GM12878 (cell line): Measurements from ENCODE around the gene SIK2. TPM values are rescaled to one million over a fixed set of nuclear protein-coding genes. Genes with fewer than 3 reads are reported as not detected.

Experiments
- ATAC-seq: fragments of 200-7000 bp; cut with Tn5 transposase; 3 replicates; pipeline ENCODE4 v1.9.1; 2020; ENCODE audit warnings: mild to moderate bottlenecking, moderate library complexity
- BruUV-seq: library from RNA; stranded (reverse); fragments of 400-500 nt; replicated peaks from 2 replicates; lab custom pipeline; 2021; lab: Mats Ljungman, UMichigan
- CTCF ChIA-PET: fragments of 300-600 bp; sonication (Branson Sonifier 250); formaldehyde crosslinking; extraction: SDS; loops from one replicate; lab custom pipeline; 2021; ENCODE audit warnings: inconsistent platforms; lab: Yijun Ruan, JAX
- POLR2A ChIA-PET: fragments of 350-600 bp; formaldehyde crosslinking; extraction: SDS; loops from one replicate; lab custom pipeline; 2021; ENCODE audit warnings: inconsistent platforms; lab: Charles Lee
- RAD21 ChIA-PET: fragments of 300-600 bp; sonication (Branson Sonifier 250); formaldehyde crosslinking; loops from one replicate; lab custom pipeline; 2023; ENCODE audit warnings: antibody characterized with exemption; ENCODE audit not compliant: unreplicated experiment; lab: Charles Lee
- SMC1A ChIA-PET: fragments of 300-600 bp; sonication (Branson Sonifier 250); formaldehyde crosslinking; loops from one replicate; lab custom pipeline; 2023; ENCODE audit not compliant: unreplicated experiment, uncharacterized antibody; lab: Charles Lee
- DNase-seq: peaks from one replicate; pipeline ENCODE4 v3.0.0-alpha.2; 2011; ENCODE audit warnings: low read depth, low spot score
- FAIRE-seq: peaks from 3 replicates; lab custom pipeline; 2011; peaks lifted over from hg19 to GRCh38; lab: Jason Lieb, UNC
- H2AFZ ChIP-seq: 2 replicates; pipeline ENCODE4 v1.6.0; 2011; ENCODE audit warnings: low read depth, low read length, control low read depth; ENCODE audit not compliant: control insufficient read depth
- H3K27ac ChIP-seq: 2 replicates; pipeline ENCODE4 v1.5.1; 2011; ENCODE audit warnings: control low read depth; ENCODE audit not compliant: control insufficient read depth, insufficient read depth
- H3K27me3 ChIP-seq, 2 experiments: replicated peaks in 1 of 2; 2 replicates each; pipeline versions ENCODE4 v1.6.0 to v1.6.1; 2011; ENCODE audit warnings: low read length in 1 of 2; ENCODE audit not compliant: control insufficient read depth in 2 of 2, insufficient read depth in 2 of 2
- H3K36me3 ChIP-seq, 2 experiments: 2 replicates each; pipeline ENCODE4 v1.5.1; 2011; ENCODE audit warnings: low read length in 1 of 2; ENCODE audit not compliant: control insufficient read depth in 2 of 2, insufficient read depth in 2 of 2
- H3K4me1 ChIP-seq: 2 replicates; pipeline ENCODE4 v1.6.1; 2011; ENCODE audit warnings: mild to moderate bottlenecking, low read length, moderate library complexity, mixed read lengths; ENCODE audit not compliant: control insufficient read depth, insufficient read depth
- H3K4me2 ChIP-seq: 2 replicates; pipeline ENCODE4 v1.6.0; 2011; ENCODE audit warnings: control low read depth; ENCODE audit not compliant: control insufficient read depth, insufficient read depth
- H3K4me3 ChIP-seq: fragments of 200-600 bp; sonication (generic); 2 replicates; pipeline ENCODE4 v1.5.1; 2016
- H3K79me2 ChIP-seq: 2 replicates; pipeline ENCODE4 v1.6.0; 2011; ENCODE audit warnings: low read length; ENCODE audit not compliant: control insufficient read depth, insufficient read depth
- H3K9ac ChIP-seq: 2 replicates; pipeline ENCODE4 v1.8.0; 2011; ENCODE audit warnings: low read length, control low read depth, mixed read lengths; ENCODE audit not compliant: control insufficient read depth, insufficient read depth
- H3K9me3 ChIP-seq: replicated peaks from 3 replicates; pipeline ENCODE4 v1.5.1; 2011; ENCODE audit warnings: mild to moderate bottlenecking, low read length; ENCODE audit not compliant: control insufficient read depth, insufficient read depth
- H4K20me1 ChIP-seq: 2 replicates; pipeline ENCODE4 v1.6.0; 2011; ENCODE audit not compliant: control insufficient read depth, insufficient read depth
- CBX3 ChIP-seq: fragments of 200-600 bp; sonication (generic); IDR thresholded peaks from 2 replicates; pipeline ENCODE4 v1.6.1; 2016; ENCODE audit warnings: low read depth, borderline replicate concordance
- EED ChIP-seq: sonication (generic); IDR thresholded peaks from 2 replicates; pipeline ENCODE4 v1.6.1; 2016; ENCODE audit warnings: antibody characterized with exemption, low read depth
- NR2F1 ChIP-seq: fragments of 450-650 bp; conservative IDR thresholded peaks from 2 replicates; pipeline ENCODE4 v1.6.1; 2017; ENCODE audit warnings: mild to moderate bottlenecking
- PAX8 ChIP-seq: fragments of 450-650 bp; IDR thresholded peaks from 2 replicates; pipeline ENCODE4 v1.6.1; 2017; ENCODE audit warnings: mild to moderate bottlenecking, moderate library complexity
- YY1 ChIP-seq: IDR thresholded peaks from 2 replicates; pipeline ENCODE4 v1.6.1; 2011; ENCODE audit warnings: low read depth, mild to moderate bottlenecking, low read length
- ZBTB11 ChIP-seq: fragments of 450-650 bp; formaldehyde crosslinking; IDR thresholded peaks from 2 replicates; pipeline ENCODE4 v1.5.0; 2022; ENCODE audit warnings: mild to moderate bottlenecking, missing genetic modification characterization
- WGBS: methylation state at CpG from one replicate; pipeline ENCODE4 v1.1.6; 2016; ENCODE audit warnings: low lambda C conversion rate; ENCODE audit not compliant: insufficient replicate concordance, insufficient coverage; ENCODE audit errors: missing lambda C conversion rate; 5-methylcytosine and 5-hydroxymethylcytosine counted together
- in situ Hi-C: fragments of 300-500 bp; cut with MboI; formaldehyde crosslinking; loops from 9 replicates; pipeline ENCODE4 v1.14.3; 2018; ENCODE audit warnings: mixed read lengths
- intact Hi-C: fragments of 100-400 bp; cut with micrococcal nuclease; formaldehyde crosslinking; loops from one replicate; pipeline ENCODE4 v1.14.2; 2022; ENCODE audit not compliant: unreplicated experiment
- polyA plus RNA-seq, 11 experiments: library from polyadenylated mRNA; depleted of rRNA in 4 of 11; unstranded in 6 of 11; stranded (reverse) in 5 of 11; fragments of >200 nt; fragmentation: Nextera tagmentation in 4 of 11; fragmentation: Illumina TruSeq in 1 of 11; extraction: Ambion mirVana in 4 of 11; extraction: Trizol in 1 of 11; gene quantifications; 1 replicate in 1 of 11; 2 replicates in 10 of 11; pipeline versions ENCODE4 v1.2.1 to v1.2.3, GENCODE V29; 2011 to 2016; ENCODE audit warnings: inconsistent platforms in 2 of 11, missing spikeins in 2 of 11, low read depth in 1 of 11
- total RNA-seq, 4 experiments: library from RNA; depleted of rRNA in 3 of 4; stranded (reverse); fragments of >200 nt in 3 of 4; fragmentation: Illumina TruSeq in 1 of 4; extraction: Trizol in 1 of 4; gene quantifications; 2 replicates each; pipeline versions ENCODE4 v1.2.1 to v1.2.3, GENCODE V29; 2013 to 2021

The SIK2 gene
- total and polyA plus RNA-seq, 10 of the 15 experiments (the other 5 are each of a cell fraction or from before 2014, with no cell fraction given), result 0.97 to 14.2 (median 4.5) TPM

- POLR2A ChIA-PET, result interaction anchor here (0.8 to 2.8 kb wide), 7 partner anchors 18 to 269 kb away, joined by 3 to 36 read pairs (median 4); partner anchors contain the start of genes ALG9 and PPP2R1B
- peaks cover 13% of the 10 kb centered on the region for H3K4me1 ChIP-seq
- WGBS, result 1% methylated on average over 32 of the region's 44 CpGs
- in situ Hi-C loops (loop anchor here (5.0 kb wide), 2 partner anchors 174 to 239 kb away; no protein-coding TSS in a partner anchor), intact Hi-C loops (loop anchor here (1.0 to 10.0 kb wide), 6 partner anchors 94 to 382 kb away; partner anchors contain the start of gene PPP2R1B)
- TF ChIP-seq NR2F1 (peak; percentile 51), YY1 (0 out of 2 replicates have a peak, but pooled peaks have one; percentile 2), ZBTB11 (peak; percentile 59), CBX3 (no peak), EED (peak; percentile 21; the same call in 1 of the 2 replicates), PAX8 (no peak)
- H2AFZ ChIP-seq, result peak overlapping the region; percentile 95
- FAIRE-seq (no peak), ATAC-seq (peak; percentile 26), DNase-seq (no peak)
- H3K27me3 ChIP-seq, result no peaks in the 10 kb centered on the region
- H3K9me3 ChIP-seq, result no peaks in the 10 kb centered on the region; the same call in 2 of the 3 replicates
- CTCF ChIA-PET, result interaction anchor here (0.5 to 7.1 kb wide), 11 partner anchors 11 to 269 kb away, joined by 3 to 174 read pairs (median 7); partner anchors contain the start of genes ALG9 and PPP2R1B
- H3K4me2 ChIP-seq, result peak overlapping the region; percentile 95
- no peaks in the 10 kb centered on the region for H3K36me3 ChIP-seq
- SMC1A ChIA-PET, result interaction anchor here (0.6 to 3.0 kb wide), 10 partner anchors 17 to 240 kb away, joined by 3 to 74 read pairs (median 6); no protein-coding TSS in a partner anchor
- H4K20me1 ChIP-seq, result no peaks in the 10 kb centered on the region
- H3K4me3 ChIP-seq, result peak overlapping the region; percentile 93
- peaks cover 37% of the 10 kb centered on the region for H3K79me2 ChIP-seq
- peak overlapping the region; percentile 74 for H3K27ac ChIP-seq
- peak overlapping the region; percentile 82 for H3K9ac ChIP-seq
- BruUV-seq, result no TSS peak
- RAD21 ChIA-PET, result interaction anchor here (0.8 to 5.3 kb wide), 8 partner anchors 16 to 238 kb away, joined by 3 to 90 read pairs (median 8); partner anchors contain the start of gene PPP2R1B
Observed at GRCh38 chr11:111602865-111603610, 789 bp downstream of the SIK2 start.
